HG02798 (cell line): ENCODE results near the gene CMTM4.
"Not testable (repeated sequence)": the region's sequence is repeated elsewhere in the genome, so short reads cannot be mapped to it uniquely, and the experiment has no call there.

Source experiments
- ATAC-seq: cut with Tn5 transposase; IDR thresholded peaks from one replicate; pipeline ENCODE4 v1.9.1; 2021; ENCODE audit warnings: mild to moderate bottlenecking; ENCODE audit not compliant: unreplicated experiment, poor library complexity

CMTM4 gene

DNA sequence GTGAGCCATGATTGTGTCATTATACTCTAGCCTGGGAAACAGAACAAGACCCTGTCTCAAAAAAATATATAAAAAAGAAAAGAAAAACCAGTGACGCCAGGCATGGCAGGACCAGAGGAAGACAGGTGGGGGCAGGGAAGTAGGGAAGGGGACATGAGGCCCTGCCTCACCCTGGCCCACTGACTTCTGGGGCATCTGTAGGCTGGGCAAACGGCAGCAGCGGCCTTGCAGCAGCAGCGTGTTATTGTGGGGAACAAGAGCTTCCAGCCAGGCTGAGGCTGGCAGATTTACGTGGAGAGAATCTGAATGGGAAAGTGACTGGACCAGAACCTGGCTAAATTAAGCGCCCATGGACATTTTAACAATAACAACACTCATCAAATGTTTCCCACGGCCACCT is 19.4 kb downstream of the CMTM4 start:
- no peak for ATAC-seq

DNA sequence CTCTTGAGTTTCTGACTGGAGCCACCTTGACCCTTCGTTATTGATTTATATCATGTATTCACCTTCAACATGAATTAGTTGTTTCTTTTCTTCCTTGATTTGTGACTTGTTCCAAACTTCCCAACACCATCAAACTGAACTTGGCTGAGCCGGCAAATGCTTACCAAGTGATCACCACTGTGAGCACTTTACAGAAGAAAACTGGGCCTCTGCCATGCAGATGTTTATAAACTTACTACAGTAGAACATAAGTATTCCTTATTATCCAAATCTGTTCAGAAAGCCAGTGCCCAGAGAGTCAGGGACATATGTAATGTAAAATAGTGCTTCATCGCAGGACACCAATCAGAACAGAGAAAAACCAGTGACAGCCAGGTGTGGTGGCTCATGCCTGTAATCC is 19.9 kb downstream of the CMTM4 start:
- ATAC-seq: no peak

DNA sequence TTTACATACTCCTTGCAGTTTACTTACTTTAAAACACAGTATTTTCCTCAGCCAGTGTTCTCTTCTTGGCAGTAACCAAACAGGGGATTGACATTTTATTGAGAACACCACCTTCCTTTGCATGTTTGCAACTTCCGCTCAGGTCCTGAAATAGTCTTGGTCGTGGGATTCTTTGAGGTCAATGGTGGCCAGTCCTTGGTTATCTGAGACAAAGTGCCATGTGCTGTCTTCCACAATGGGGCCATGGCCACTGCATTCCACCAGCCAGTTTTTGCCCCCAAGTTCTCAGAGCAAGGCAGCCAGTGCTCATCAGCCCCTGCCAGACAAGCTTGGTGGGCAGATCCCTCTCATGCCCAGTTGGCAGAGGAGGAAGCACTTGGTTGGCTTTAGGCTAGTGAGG is 22.9 kb downstream of the CMTM4 start:
- no peak for ATAC-seq

DNA sequence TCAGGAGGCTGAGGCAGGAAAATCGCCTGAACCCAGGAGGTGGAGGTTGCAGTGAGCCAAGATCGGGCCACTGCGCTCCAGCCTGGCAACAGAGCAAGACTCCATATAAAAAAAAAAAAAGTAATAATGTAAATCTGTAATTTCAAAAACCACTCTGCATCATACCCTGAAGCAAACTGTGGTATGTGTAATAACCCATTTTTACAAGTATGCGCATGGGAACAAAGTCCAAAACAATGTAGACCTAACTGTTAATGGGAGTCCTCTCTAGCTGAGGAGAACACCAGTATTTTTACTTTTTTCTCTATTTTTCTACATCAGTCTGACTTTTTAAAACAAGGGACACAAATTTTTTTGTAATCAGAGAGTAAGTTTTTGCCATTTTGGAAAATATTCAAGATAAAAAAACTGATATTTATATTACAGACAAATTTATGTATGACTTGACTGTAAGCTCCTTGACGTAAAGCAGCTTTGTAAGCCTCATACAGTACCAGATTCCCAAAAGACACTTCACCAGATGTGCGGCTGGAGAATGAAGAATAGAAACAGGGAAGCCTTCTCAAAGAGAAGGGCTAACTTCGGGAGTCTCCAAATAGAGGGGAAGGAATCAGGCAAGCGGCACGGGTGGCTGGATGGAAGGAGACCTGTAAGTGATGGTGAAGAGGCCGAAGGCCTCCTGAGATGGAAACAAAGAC is 25.7 kb downstream of the CMTM4 start:
- no peak for ATAC-seq

DNA sequence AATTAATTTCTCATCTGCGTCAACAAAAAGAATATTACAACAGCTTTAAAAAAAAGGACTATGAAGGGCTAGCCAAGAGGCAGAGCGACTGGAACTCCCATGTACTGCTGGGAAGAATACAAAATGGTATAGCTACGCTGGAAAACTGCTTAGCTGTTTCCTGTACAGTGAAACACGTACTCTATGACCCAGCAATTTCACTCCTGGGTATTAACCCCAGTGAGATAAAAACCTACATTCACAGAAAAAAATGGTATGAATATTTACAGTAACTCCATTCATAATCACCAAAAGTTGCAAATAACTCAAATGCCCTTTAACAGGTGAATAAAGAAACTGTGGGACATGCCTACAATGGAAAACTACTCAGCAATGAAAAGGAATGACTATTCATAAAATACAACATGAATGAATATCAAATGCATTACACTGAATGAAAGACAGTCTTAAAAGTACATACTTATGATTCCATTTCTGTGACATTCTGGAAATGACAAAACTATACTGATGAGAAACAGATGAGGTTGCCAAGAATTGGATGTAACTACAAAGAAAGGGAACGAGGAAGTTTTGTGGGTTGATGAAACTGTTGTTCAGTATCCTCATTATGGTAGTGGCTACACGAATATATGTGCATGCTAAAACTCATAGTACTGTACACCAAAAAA is 27.6 kb downstream of the CMTM4 start:
- no peak for ATAC-seq

DNA sequence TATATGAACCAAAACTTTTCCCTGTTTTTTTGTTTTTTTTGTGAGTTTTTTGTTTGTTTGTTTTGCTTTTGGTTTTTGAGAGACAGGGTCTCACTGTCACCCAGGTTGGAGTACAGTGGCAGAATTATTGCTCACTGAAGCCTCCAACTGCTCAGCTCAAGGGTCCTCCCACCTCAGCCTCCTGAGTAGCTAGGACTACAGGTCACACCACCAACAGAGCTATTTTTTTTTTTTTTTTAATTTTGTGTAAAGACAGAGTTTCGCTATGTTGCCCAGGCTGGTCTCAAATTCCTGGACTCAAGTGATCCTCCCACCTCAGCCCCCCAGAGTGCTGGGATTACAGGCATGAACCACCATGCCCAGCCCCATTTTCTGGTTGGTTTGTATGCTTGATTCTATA is 28.6 kb downstream of the CMTM4 start:
- no peak for ATAC-seq

DNA sequence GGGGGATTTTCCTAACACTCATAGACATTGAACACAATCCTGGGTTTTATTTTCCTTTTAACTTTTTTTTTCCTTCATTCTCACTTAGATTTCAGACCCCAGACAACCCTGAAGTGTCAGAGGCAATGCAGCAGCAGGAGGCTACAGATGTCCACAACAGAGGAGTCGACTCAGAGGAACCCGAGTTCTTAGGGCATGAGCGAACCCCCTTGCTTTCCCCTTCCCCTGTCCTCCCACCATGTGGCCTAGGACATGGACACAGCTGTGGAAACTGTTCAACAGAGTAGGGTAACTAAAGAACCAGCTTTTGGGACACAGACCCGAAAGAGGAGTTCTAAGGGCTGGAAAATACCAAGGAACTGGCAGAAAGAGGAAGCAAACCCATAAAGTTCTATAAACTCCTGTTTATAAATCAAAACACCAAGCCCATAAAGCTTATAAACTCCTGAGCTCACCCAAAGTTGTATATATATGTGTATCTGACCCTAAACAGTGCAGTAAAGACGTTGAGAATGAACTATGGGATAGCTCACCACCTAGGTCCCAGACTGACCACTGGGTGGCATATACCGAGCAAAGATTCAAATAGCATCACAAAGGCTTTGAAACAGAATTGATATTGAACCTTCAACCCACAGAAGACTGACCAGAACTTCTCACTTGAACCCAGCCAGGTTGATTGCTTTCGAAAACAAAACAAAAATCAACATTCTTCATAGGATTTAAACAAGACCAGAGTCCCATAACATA is 33.9 kb downstream of the CMTM4 start:
- no peak for ATAC-seq

DNA sequence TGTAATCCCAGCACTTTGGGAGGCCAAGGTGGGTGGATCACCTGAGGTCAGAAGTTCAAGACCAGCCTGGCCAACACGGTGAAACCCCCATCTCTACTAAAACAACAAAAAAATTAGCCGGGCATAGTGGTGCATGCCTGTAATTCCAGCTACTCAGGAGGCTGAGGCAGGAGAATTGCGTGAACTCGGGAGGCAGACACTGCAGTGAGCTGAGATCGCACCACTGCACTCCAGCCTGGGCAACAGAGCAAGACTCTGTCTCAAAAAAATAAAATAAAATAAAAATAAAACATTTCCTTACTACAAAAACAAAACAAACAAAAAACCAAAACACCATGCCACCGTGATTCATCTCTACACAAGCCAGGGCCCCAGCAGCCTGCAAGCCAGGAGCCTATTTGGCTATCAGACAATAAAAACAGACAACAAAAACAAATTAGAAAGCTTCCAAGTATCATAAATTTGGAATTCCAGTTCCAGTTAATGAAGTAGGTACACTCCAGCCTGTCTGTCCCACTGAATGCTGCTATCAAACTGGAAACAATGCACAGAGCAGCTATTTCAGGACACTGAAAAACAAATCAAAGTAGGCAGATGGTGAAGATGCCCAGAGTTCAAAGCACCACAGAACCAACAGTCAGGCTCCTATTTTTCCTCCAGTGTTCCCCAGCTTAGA is 34.7 kb downstream of the CMTM4 start:
- ATAC-seq: not testable (repeated sequence)

DNA sequence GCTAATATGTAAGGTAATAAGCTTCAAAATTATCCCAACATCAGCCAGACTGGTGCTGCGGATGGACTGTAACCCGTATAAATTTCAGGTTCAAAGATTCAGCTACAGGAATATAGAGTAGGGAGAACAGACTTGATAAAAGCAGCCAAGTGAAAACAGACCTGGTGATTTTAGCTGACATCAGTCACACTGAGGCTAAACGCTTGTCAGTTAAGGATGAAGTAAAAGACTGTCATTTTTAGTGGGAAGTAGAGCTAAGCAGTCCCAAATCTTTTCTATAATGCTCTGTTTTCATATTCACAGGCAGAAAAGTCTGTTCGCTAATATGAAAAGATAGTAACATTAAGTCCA is 35.4 kb downstream of the CMTM4 start:
- no peak for ATAC-seq

DNA sequence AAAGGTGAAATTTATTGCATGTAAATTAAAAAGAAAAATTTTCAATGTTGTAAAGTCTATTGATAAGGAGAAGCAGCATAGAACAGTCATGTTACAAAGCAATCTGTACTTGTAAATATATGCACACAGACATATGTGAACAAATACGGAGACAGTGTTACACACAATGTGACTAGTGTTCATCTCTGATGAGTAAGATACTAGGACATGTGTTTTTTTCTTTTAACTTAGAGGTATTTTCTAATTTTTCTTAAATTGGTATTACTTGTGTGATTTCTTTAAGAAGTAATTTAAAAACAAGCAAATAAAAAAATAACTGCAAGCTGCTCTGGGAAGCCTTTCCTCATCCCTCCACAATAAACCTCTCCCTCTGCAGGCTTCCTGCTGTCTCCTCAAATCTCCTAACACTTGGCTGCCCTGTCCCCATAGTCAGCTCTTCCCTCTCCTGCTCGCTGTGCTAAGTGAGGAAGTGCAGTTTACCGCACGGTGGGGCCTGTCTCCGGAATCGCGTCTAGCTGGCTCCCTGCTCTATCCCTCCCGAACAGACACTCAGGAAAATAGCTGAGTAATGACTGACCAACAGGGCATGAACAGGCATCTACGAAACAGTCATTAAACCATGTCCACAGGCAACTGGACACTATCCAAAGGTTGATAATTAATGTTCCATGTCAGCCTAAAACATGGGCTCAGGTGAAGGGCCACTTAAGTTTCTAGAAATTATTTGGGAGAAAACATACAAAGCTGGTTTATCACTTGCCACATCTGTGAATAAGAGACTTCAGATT is 35.9 kb downstream of the CMTM4 start:
- ATAC-seq: no peak

DNA sequence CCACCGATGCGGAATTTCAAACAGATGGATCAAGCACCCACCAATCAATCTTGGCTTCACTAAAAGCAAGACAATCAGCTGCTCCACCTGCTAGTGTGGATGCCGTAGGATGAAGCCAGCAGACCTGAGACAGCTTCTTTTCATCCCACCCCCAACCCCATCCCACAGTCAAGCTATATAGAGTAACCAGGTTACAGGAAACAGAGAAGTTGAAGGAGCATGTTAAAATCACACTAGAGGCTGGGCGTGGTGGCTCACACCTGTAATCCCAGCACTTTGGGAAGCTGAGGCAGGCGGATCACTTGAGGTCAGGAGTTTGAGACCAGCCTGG is 37.7 kb downstream of the CMTM4 start:
- ATAC-seq: no peak

DNA sequence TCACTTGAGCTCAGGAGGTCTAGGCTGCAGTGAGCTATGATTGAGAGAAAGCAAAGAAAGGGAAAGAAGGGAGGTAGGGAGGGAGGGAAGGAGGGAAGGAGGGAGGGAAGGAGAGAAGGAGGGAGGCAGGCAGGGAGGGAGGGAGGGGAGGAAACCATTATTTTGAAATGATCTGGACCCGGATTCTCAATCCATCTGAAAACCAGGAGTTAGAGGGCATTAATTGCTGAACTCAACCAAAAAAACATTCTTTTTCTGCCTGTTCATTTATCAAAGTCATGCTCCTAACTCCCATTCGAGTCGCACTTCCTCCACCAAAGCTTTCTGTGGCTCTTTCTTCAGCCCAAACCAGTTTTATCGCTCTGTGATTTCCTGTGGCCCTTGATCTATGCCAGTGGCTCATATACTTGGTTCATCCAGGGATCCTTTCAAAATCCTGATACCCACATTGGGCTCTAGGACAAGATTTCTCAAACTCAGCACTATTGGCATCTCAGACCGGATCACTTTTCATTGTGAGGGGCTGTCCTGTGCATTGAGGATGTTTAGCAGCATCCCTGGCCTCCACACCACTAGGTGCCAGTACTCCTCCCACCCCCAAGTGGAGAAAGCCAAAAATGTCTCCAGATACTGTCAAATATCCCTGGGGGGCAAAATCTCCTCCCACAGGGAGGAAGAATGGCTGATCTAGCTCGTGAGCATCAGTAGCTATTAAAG is 38.2 kb downstream of the CMTM4 start:
- no peak for ATAC-seq

DNA sequence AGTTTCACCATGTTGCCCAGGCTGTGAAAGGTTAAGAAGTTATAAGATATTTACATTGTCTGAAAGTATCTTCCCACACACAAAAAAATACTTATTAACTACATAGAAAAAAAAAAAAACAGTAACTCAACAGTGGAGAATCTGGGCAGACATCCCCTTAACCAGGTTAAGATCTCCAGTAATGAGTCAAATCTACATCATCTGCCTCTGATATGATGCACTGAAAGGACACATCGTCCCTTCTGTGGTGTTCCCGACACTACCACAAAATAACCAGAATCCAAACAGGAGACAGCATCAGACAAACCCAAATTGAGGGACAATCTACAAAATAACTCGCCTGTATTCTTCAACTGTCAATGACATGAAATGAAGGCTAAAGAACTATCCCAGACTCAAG is 40.0 kb downstream of the CMTM4 start:
- no peak for ATAC-seq

DNA sequence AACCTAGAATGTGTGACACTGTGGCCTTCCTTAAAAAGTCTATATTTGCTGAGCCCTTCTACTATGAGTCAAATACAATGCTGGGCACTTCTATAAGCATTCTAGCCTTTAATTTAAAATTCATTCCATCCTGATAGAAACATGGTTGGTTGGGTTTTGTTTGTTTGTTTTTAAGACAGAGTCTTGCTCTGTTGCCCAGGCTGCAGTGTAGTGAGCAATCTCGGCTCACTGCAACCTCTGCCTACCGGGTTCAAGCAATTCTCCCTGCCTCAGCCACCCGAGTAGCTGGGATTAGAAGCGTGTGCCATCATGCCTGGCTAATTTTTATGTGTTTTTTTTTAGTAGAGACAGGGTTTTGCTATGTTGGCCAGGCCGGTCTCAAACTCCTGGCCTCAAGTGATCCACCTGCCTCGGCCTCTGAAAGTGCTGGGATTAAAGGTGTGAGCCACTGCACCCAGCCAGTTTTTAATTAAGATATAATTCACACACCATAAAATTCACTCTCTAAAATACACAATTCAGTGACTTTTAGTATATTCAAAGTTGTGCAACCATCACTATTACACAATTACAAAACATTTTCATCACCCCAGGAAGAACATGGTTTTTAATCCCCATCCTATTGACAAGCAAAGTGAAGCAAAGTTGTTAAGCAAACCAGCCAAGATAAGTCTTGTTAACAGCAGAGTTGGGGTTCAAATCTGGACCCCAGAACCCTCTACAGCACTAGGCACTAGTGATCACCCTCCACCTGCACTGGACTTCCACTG is 42.8 kb downstream of the CMTM4 start:
- ATAC-seq: no peak

DNA sequence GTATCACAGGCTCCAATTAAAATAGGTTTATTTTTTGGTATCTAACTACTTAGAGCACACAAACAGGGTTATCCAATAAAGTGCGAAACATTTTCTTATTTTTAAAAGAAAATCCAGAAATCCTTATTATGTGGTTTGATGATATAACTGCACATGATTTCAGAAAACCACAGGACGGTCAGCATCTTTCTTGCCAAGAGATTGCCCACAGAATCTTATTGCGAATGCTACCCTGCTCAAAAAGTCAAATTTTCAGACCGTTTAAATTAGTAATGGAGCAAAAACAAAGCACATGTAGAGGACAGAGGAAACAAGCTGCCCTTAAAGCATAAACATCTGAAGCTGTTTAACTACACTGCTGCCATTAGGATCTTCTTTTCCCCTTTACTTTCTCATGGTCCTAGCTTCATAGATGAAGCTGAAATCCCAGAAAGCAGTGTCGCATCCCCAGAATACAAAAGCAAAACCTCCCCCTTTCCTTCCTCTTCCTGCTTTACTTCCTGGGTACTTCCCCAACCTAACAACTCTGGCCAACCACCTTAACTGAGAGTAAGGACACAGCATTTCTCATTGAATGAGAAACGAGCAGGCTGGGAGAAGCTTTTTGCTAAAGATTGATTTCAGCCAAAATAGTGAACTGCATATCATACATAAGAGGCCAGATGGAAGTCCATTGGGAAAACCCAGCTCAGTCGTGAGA is 43.7 kb downstream of the CMTM4 start:
- no peak for ATAC-seq

DNA sequence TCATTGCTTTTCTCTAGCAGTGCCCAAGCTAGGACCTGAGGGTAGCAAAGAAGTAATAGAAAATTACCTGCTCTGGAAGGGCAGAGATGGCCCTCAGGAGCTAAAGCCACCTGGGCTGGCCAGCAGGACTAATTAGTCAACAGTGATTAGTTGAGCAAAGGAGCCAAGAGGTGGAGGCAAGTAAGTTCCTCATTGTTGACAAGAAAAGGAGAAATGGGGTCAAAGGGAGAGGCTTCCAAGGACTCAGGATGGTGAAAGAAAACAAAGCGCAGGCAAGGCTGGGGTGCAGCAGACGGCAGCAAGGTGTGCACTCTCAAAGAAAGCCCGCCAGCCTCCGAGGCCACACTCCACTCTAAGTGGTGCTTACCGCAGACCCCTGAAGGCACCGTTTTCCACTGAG is 44.6 kb downstream of the CMTM4 start:
- no peak for ATAC-seq

DNA sequence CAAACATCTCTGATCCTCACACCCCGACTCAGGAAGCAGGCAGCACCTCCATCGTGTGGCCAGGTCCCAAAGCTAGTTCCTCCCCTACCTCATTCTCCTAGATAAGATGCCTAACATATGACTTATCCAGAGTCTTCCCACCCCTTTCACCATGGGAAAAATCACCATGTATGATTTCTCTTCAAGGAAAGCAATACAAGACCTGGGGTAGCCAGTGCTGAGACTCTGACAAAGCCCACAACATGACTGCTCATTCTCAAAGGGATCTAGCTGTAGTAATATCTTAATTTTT is 45.1 kb downstream of the CMTM4 start:
- no peak for ATAC-seq

DNA sequence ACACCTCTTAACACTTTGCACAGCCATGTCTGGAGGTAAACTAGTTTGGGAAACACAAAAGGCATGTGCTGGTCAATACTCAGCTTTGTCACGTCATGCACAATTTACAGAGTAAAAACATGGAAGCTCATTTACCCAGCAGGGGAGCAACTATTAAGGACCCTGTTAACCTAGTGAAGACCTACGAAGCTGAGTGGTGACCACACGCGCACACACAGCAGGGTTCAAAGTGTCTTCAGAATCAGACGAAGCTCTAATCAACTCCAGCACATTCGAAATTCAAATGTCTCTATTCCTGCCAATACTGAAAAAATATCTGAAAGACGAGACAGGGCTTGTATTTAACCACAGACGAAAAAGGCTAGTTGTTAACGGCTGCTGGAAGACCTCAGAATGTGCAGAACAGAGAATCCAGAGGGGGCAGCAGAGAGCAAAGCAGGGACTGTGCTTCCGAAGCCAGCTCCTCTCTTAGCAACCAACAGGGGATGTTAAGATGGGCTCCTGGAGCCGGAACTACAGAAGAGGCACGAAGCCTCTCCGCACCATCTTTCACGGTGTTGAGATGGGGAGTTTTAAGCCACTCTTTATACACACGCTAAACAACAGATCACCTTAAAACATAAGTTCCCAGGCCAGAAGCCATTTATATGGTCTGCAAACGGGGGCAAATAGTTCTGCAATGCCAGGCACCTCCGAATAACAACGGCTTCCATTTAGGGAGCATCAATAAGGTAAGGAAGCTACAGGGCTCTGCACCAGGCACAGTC is 45.7 kb downstream of the CMTM4 start:
- peak; percentile 92 for ATAC-seq
